ENCODE results near the gene CDR2. TPM values are rescaled to one million over a fixed set of nuclear protein-coding genes. Genes with fewer than 3 reads are reported as not detected.

The CDR2 gene
- total RNA-seq, 2 experiments from 2014 or later: 43.5 to 45.4 TPM

DNA sequence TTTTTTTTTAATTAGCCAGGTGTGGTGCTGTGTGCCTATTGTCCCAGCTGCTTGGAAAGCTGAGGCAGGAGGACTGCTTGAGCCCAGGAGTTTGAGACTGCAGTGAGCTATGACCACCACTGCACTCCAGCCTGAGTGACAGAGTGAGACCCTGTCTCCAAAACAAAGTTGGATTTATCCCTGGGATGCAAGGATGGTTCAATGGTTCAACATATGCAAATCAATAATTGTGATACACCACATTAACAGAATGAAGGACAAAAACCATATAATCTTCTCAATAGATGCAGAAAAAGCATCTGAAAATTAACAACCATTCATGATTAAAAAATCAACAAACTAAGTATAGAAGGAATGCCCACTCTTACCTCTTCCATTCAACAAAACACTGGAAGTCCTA is 33.5 kb downstream of the CDR2 start:
- H3K9me3 Mint-ChIP-seq: peaks cover 36% of the 10 kb centered on the region

GRCh38 chr16:22337849-22338635 is 36.4 kb downstream of the CDR2 start:
- ChIA-PET POLR2A (interaction anchor here (0.6 kb wide), 1 partner anchor 66 kb away, joined by 4 read pairs; no protein-coding TSS in a partner anchor), CTCF (interaction anchor here (0.7 kb wide), 2 partner anchors 12 to 32 kb away, joined by 3 read pairs; no protein-coding TSS in a partner anchor)
- Mint-ChIP-seq H3K4me1 (peaks cover 30% of the 10 kb centered on the region), H3K36me3 (ENCODE audit: low read depth) (peaks cover 91% of the 10 kb centered on the region), H3K27me3 (no peaks in the 10 kb centered on the region), H3K4me3 (no peak overlapping the region), H3K27ac (no peak overlapping the region), H3K9me3 (peaks cover 41% of the 10 kb centered on the region)
- no peak for DNase-seq

More for the DNA sequence above, 33.5 kb downstream of the CDR2 start:
- ChIA-PET CTCF (no interaction called here), POLR2A (no interaction called here)
- H3K4me3 Mint-ChIP-seq: no peak overlapping the region
- H3K36me3 Mint-ChIP-seq (ENCODE audit: low read depth): peaks cover 79% of the 10 kb centered on the region
- no peak for DNase-seq
- H3K27me3 Mint-ChIP-seq: no peaks in the 10 kb centered on the region
- H3K27ac Mint-ChIP-seq: no peak overlapping the region
- H3K4me1 Mint-ChIP-seq: peaks cover 30% of the 10 kb centered on the region

GRCh38 chr16:22337045-22337444 is 37.4 kb downstream of the CDR2 start:
- POLR2A ChIA-PET: no interaction called here
- Mint-ChIP-seq H3K4me3 (no peak overlapping the region), H3K4me1 (peaks cover 21% of the 10 kb centered on the region), H3K27ac (no peak overlapping the region), H3K27me3 (no peaks in the 10 kb centered on the region), H3K9me3 (peaks cover 41% of the 10 kb centered on the region), H3K36me3 (ENCODE audit: low read depth) (peaks cover 88% of the 10 kb centered on the region)
- CTCF ChIA-PET: interaction anchor here (0.8 to 1.1 kb wide), 2 partner anchors 16 to 17 kb away, joined by 4 to 5 read pairs; no protein-coding TSS in a partner anchor
- DNase-seq: no peak

GRCh38 chr16:22336581-22336980 is 37.8 kb downstream of the CDR2 start:
- no peak overlapping the region for H3K4me3 Mint-ChIP-seq
- ChIA-PET CTCF (interaction anchor here (0.6 to 1.1 kb wide), 3 partner anchors 8 to 17 kb away, joined by 3 to 5 read pairs (median 4); no protein-coding TSS in a partner anchor), POLR2A (no interaction called here)

GRCh38 chr16:22335668-22336246 is 38.7 kb downstream of the CDR2 start:
- ChIA-PET POLR2A (no interaction called here), CTCF (interaction anchor here (0.6 kb wide), 1 partner anchor 9 kb away, joined by 3 read pairs; no protein-coding TSS in a partner anchor)
- Mint-ChIP-seq H3K4me3 (no peak overlapping the region), H3K27ac (no peak overlapping the region), H3K9me3 (peaks cover 35% of the 10 kb centered on the region), H3K4me1 (peaks cover 15% of the 10 kb centered on the region), H3K27me3 (no peaks in the 10 kb centered on the region), H3K36me3 (ENCODE audit: low read depth) (peaks cover 84% of the 10 kb centered on the region)
- no peak for DNase-seq

More at GRCh38 chr16:22336581-22336980, 37.8 kb downstream of the CDR2 start:
- H3K9me3 Mint-ChIP-seq: peaks cover 41% of the 10 kb centered on the region
- H3K4me1 Mint-ChIP-seq: peaks cover 16% of the 10 kb centered on the region
- H3K27ac Mint-ChIP-seq: no peak overlapping the region
- H3K36me3 Mint-ChIP-seq (ENCODE audit: low read depth): peaks cover 88% of the 10 kb centered on the region
- no peaks in the 10 kb centered on the region for H3K27me3 Mint-ChIP-seq
- no peak for DNase-seq

DNA sequence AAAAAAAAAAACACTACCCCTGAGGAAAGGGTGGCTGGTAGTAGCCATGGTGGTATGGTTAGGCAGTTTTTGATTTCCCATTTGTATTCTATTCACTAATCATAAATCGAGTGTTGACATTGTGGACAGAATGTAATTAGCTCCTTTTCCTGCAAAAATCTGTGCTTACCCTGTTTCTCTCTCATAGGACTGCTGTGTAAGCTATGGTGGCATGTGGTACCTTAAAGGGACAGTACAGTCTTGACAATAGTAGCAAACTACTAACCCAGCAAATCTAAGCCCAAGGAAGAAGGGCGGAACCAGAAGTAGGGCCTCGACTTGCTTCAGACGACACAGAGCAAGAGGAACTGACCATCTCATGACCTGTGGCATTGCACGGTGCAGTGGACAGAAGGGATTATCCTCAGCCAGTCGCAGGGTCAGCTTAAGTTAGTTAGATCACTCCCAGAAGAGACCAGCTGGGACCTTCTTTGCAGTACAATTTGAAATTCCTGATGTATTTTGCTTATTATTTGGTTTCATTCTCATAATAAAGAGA is 40.9 kb downstream of the CDR2 start:
- POLR2A ChIA-PET: no interaction called here
- Mint-ChIP-seq H3K27ac (no peak overlapping the region), H3K4me1 (peaks cover 20% of the 10 kb centered on the region), H3K27me3 (no peaks in the 10 kb centered on the region), H3K4me3 (no peak overlapping the region), H3K9me3 (peaks cover 27% of the 10 kb centered on the region), H3K36me3 (ENCODE audit: low read depth) (peaks cover 72% of the 10 kb centered on the region)
- DNase-seq: no peak
- CTCF ChIA-PET: interaction anchor here (0.9 kb wide), 1 partner anchor 12 kb away, joined by 4 read pairs; no protein-coding TSS in a partner anchor

GRCh38 chr16:22330326-22330725 is 44.1 kb downstream of the CDR2 start:
- DNase-seq: no peak
- H3K9me3 Mint-ChIP-seq: peaks cover 5% of the 10 kb centered on the region
- no peaks in the 10 kb centered on the region for H3K27me3 Mint-ChIP-seq
- ChIA-PET POLR2A (no interaction called here), CTCF (interaction anchor here (0.9 to 1.7 kb wide), 2 partner anchors 11 to 36 kb away, joined by 3 to 6 read pairs; no protein-coding TSS in a partner anchor)
- no peak overlapping the region for H3K27ac Mint-ChIP-seq
- H3K4me1 Mint-ChIP-seq: peaks cover 6% of the 10 kb centered on the region
- no peak overlapping the region for H3K4me3 Mint-ChIP-seq
- H3K36me3 Mint-ChIP-seq (ENCODE audit: low read depth): peaks cover 51% of the 10 kb centered on the region

DNA sequence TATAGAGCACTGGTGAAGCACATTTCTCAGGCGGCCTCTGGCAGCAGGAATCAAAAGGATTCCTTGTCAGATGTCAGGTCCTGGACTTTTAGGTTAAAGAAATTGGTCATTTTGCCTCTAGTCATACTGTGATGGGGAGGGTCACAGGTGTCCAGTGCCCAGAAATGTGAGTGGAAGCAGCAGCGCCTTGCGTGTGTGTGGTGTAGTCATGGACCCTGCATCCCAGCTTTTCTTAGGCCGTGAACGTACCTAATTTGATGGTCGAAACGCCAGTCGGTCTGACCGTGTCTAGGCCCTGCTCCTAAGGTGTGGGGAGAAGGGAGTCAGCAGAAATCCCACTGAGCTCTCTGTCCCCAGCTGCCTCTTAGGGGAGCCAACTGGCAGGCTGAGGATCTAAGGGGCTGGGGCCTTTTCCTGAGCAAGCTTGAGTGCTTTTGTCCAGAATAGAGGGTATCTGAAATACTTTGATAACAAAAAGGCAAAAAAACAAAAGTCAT is 45.2 kb downstream of the CDR2 start:
- no peaks in the 10 kb centered on the region for H3K9me3 Mint-ChIP-seq
- H3K4me1 Mint-ChIP-seq: peaks cover 6% of the 10 kb centered on the region
- POLR2A ChIA-PET: interaction anchor here (0.6 to 0.7 kb wide), 2 partner anchors 9 to 46 kb away, joined by 3 to 4 read pairs; no protein-coding TSS in a partner anchor
- peaks cover 47% of the 10 kb centered on the region for H3K36me3 Mint-ChIP-seq (ENCODE audit: low read depth)
- DNase-seq: no peak
- no peak overlapping the region for H3K4me3 Mint-ChIP-seq
- H3K27me3 Mint-ChIP-seq: no peaks in the 10 kb centered on the region
- CTCF ChIA-PET: interaction anchor here (0.6 to 1.7 kb wide), 2 partner anchors 10 to 36 kb away, joined by 3 to 6 read pairs; no protein-coding TSS in a partner anchor
- no peak overlapping the region for H3K27ac Mint-ChIP-seq

DNA sequence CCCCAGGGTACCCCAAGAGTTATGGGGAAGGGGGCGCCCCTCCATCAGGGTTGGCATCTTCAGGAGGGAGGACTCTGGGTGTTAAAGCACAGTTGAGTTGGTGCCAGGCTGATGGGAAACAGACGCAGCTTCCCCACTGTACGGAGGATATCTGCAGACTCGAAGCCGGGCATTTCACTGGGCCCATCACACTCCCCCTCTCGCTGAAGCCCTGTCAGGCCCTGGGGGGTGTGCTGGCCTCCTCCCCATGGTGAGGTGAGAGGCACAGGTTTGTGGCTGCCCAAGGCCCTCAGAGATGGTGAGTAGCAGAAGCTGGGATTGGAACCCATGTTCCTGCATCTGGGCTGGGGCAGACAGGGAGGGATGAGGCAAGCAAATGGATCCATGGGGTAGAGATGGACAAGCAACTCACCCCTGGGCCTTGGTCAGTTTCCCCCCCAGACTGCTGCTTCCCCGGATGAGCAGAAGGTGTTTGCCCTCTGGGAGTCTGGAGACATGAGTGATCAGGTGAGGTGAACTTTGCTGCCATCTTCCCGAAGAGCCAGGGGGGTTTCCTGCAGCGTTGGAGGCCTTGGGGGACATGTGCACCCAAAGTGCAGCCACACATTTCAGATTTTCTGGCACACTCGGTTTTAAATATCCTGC is 46.2 kb downstream of the CDR2 start:
- Mint-ChIP-seq H3K4me1 (peaks cover 6% of the 10 kb centered on the region), H3K9me3 (no peaks in the 10 kb centered on the region), H3K36me3 (ENCODE audit: low read depth) (peaks cover 40% of the 10 kb centered on the region), H3K4me3 (no peak overlapping the region), H3K27ac (no peak overlapping the region), H3K27me3 (no peaks in the 10 kb centered on the region)
- POLR2A ChIA-PET: no interaction called here
- DNase-seq: no peak
- CTCF ChIA-PET: interaction anchor here (1.7 kb wide), 1 partner anchor 9 kb away, joined by 6 read pairs; no protein-coding TSS in a partner anchor

DNA sequence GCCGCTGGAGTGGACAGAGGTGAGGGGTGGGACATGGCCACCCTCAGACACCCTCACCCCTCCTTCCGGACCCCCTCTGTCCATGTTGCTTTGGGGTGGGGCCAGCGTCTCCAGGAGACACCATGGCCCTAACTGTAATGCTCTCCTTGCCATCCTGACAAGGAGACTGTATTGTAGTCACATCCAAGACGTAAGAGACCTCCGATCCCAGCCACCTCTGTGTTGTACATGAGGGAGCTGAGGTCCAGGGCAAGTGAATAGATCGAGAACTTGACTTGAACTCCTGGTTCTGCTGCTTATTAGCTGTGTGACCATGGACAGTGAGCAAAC is 47.0 kb downstream of the CDR2 start:
- no peak for DNase-seq
- Mint-ChIP-seq H3K36me3 (ENCODE audit: low read depth) (peaks cover 37% of the 10 kb centered on the region), H3K27ac (no peak overlapping the region), H3K27me3 (no peaks in the 10 kb centered on the region), H3K4me3 (no peak overlapping the region), H3K4me1 (peaks cover 6% of the 10 kb centered on the region), H3K9me3 (no peaks in the 10 kb centered on the region)
- CTCF ChIA-PET: no interaction called here
- POLR2A ChIA-PET: no interaction called here

DNA sequence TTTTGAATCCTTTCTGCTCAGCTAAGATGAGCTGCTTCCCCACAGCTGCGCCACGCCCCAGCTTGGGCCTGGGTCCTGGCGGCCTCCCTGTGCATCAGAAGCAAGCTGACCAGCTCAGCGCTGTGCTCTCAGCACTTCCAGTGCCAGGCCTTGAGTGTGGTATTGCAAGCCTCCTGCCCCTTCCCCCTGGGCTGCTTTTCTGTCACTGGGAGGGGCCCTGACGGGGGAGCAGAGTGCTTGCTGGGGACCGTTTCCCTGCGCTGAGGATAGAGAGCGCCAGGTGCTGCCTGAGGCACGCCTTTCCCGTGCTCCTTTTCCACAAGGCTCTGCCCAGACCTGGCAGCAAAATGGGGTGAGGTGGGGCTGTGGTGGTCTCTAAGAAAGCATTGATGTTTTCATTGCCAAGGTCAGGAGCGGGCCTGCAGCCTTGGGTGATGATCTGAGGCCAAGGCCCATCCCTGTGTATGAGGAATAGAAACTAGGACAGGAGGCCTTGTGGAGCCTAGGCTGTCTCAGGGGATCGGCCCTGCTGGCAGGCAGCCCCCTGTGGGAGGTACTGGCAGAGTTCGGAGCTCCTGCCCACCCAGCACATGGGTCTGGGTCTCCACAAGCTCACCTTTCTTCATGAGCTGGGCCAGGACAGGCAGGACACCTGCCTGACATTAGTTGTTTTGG is 47.5 kb downstream of the CDR2 start:
- Mint-ChIP-seq H3K27ac (no peak overlapping the region), H3K27me3 (no peaks in the 10 kb centered on the region), H3K4me3 (no peak overlapping the region), H3K4me1 (peaks cover 6% of the 10 kb centered on the region), H3K9me3 (no peaks in the 10 kb centered on the region), H3K36me3 (ENCODE audit: low read depth) (peaks cover 33% of the 10 kb centered on the region)
- DNase-seq: no peak
- POLR2A ChIA-PET: interaction anchor here (0.7 kb wide), 1 partner anchor 92 kb away, joined by 3 read pairs; no protein-coding TSS in a partner anchor
- CTCF ChIA-PET: no interaction called here

GRCh38 chr16:22326369-22326652 is 48.1 kb downstream of the CDR2 start:
- H3K4me3 Mint-ChIP-seq: no peak overlapping the region
- CTCF ChIA-PET: no interaction called here
- peaks cover 29% of the 10 kb centered on the region for H3K36me3 Mint-ChIP-seq (ENCODE audit: low read depth)
- H3K9me3 Mint-ChIP-seq: no peaks in the 10 kb centered on the region
- POLR2A ChIA-PET: interaction anchor here (0.7 kb wide), 1 partner anchor 93 kb away, joined by 3 read pairs; no protein-coding TSS in a partner anchor
- H3K4me1 Mint-ChIP-seq: peaks cover 7% of the 10 kb centered on the region
- H3K27ac Mint-ChIP-seq: no peak overlapping the region
- no peaks in the 10 kb centered on the region for H3K27me3 Mint-ChIP-seq
- no peak for DNase-seq

Data from activated CD4-positive, alpha-beta T cell treated with anti-CD3 and anti-CD28 coated beads, Interleukin-2, amount 10 ng/mL, durations not matched to agents 7 days and 5 days (primary cell).